AG09319 (cell line): ENCODE results near the gene NPAS4.

ENCODE experiments used
- DNase-seq: peaks from one replicate; pipeline ENCODE4 v3.0.0-alpha.2; 2010; ENCODE audit warnings: low read depth; ENCODE audit errors: extremely low read depth
- TF ChIP-seq, protein P1 (sequence below): IDR thresholded peaks from 2 replicates; pipeline ENCODE4 v1.5.1; 2011; ENCODE audit warnings: low read depth, mild to moderate bottlenecking, inconsistent platforms, low read length, moderate library complexity

NPAS4 gene

DNA sequence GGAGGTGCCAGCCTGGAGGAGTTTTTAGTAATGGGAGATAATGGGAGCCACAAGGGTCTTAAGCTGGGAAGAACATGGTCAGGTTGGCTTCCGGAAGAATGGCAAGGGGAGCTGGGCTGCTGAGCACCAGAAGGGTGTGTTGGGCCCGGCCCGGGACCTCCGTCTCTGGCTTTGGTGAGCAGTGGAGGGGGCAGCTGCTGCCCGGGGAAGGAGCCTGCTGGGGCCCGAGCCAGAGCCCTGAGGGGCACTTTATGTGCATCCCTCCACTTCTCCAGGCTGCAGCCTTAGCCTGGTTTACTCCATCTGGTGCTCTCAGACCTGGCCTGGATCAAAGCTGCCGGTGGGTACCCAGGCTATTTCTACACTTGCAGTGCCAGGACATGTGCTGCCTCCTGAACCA, 8.7 kb upstream of the NPAS4 start:
- TF ChIP-seq, protein P1, sequence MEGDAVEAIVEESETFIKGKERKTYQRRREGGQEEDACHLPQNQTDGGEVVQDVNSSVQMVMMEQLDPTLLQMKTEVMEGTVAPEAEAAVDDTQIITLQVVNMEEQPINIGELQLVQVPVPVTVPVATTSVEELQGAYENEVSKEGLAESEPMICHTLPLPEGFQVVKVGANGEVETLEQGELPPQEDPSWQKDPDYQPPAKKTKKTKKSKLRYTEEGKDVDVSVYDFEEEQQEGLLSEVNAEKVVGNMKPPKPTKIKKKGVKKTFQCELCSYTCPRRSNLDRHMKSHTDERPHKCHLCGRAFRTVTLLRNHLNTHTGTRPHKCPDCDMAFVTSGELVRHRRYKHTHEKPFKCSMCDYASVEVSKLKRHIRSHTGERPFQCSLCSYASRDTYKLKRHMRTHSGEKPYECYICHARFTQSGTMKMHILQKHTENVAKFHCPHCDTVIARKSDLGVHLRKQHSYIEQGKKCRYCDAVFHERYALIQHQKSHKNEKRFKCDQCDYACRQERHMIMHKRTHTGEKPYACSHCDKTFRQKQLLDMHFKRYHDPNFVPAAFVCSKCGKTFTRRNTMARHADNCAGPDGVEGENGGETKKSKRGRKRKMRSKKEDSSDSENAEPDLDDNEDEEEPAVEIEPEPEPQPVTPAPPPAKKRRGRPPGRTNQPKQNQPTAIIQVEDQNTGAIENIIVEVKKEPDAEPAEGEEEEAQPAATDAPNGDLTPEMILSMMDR, result no peak
- no peak for DNase-seq

DNA sequence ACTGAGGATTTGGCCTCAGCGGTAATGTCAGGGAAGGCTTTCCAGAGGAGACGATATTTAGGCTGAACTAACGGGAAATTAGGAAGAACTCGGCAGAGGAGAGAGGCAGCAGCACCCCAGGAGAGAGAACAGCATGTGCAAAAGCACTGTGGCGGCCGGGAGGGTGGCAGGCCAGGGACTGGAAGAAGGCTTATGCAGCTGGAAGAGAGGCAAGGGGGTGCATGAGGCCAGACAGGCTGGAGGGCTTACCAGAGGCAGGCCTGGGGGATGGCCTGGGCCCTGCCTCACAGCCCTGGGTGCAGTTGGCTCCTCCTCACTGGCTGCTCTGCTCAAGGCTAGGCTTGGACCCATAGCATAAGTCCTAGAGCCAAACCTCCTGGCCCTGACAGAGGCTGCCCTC, 7.7 kb upstream of the NPAS4 start:
- TF ChIP-seq, protein P1, result no peak
- no peak for DNase-seq

GRCh38 chr11:66414120-66414934, 6.5 kb upstream of the NPAS4 start:
- DNase-seq, result no peak
- TF ChIP-seq, protein P1, result no peak

GRCh38 chr11:66415423-66415822, 5.4 kb upstream of the NPAS4 start:
- DNase-seq, result no peak
- TF ChIP-seq, protein P1, result no peak

DNA sequence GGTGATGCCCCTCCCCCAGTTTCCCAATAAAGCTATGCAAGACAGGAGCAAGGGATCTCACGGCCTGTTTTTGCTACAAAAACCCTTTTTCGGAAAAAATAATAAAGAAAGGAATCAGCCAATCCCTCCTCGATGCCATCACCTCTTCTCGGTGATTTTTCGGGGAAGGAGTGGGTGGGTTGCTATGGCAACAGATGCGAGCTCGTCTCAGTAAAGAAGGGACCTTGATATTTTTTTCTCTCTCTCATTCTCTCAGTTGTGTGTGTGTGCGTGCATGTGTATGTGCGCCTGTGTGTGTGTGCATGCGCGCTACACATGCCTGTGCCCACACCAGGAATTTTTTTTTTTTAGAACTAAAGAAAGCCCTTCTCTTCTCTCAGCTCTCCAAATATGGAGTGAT, 3.8 kb upstream of the NPAS4 start:
- no peak for DNase-seq
- TF ChIP-seq, protein P1, result no peak

DNA sequence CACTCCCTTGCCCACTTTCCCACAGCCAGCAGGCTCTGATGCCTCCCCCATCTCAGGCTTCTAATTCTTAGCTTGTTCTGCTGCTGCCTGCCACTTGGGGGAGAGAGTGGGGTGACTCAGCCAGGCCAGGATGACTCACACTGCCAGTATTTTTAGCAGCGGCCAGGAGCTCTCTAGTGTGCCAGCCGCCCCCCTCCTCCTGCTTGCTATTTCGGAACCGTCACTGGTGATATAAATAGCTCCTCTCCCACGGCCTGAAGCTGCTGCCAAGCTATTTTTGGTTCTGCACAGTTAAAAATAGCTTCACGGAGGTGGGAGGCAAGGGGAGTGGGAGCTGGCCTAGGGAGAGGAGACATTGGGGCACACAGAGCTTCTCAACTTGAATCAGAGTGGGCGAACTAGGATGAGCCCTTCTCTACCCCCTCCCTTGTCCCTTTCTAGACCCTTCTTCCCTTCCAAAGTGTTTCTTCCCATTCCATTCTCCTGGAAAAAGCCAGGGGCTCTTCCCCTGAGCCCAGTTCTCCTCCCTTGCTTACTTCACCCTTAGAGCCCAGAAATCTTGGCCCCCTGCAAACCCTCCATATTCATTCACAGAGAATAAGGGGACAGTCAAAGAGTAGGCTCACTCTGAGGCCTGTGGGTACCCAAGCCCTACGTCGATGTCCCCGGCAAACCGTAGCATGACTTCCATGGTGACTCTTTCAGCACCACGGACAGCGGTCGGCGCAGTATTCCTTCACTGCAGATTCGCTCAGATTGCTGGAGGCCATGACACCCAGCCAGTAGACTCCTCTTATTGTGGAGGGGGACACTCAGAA, 2.5 kb upstream of the NPAS4 start:
- TF ChIP-seq, protein P1, result peak; percentile 64
- DNase-seq, result peak; percentile 84

- TF ChIP-seq, protein P1, result no peak
- DNase-seq, result no peak
These were observed 1.9 kb upstream of the NPAS4 start for GRCh38 chr11:66418986-66419308.
